Panc1 (cell line): ENCODE measurements around the gene SELENOW. TPM values are rescaled to one million over a fixed set of nuclear protein-coding genes. Genes with fewer than 3 reads are reported as not detected.
"Not testable (repeated sequence)": the region's sequence is repeated elsewhere in the genome, so short reads cannot be mapped to it uniquely, and the experiment has no call there.

Experiments used
- ATAC-seq: fragments of 200-7000 bp; cut with Tn5 transposase; 2 replicates; pipeline ENCODE4 v1.9.1; 2020; ENCODE audit warnings: mild to moderate bottlenecking, moderate library complexity
- BruUV-seq: library from RNA; stranded (reverse); fragments of 400-500 nt; replicated peaks from 2 replicates; lab custom pipeline; 2021; lab: Mats Ljungman, UMichigan
- CTCF ChIA-PET: fragments of 300-600 bp; sonication (Branson Sonifier 250); formaldehyde crosslinking; loops from one replicate; lab custom pipeline; 2022; ENCODE audit warnings: antibody characterized with exemption; lab: Charles Lee
- POLR2A ChIA-PET: fragments of 300-600 bp; sonication (Branson Sonifier 250); formaldehyde crosslinking; loops from one replicate; lab custom pipeline; 2022; ENCODE audit warnings: antibody characterized with exemption; lab: Charles Lee
- DNase-seq: peaks from one replicate; pipeline ENCODE4 v3.0.0-alpha.2; 2010; ENCODE audit warnings: low read depth, low spot score
- H3K27ac ChIP-seq: 2 replicates; pipeline ENCODE4 v1.5.1; 2011; ENCODE audit warnings: mild to moderate bottlenecking, low read length, inconsistent platforms
- H3K27me3 ChIP-seq: fragments of 200-500 bp; sonication (Bioruptor generic); 2 replicates; pipeline ENCODE4 v1.6.0; 2014; ENCODE audit warnings: low read length, inconsistent platforms; ENCODE audit not compliant: control insufficient read depth, insufficient read depth
- H3K36me3 ChIP-seq: fragments of 200-500 bp; sonication (Bioruptor generic); 2 replicates; pipeline ENCODE4 v1.5.1; 2014; ENCODE audit warnings: inconsistent platforms, mild to moderate bottlenecking, low read length, moderate library complexity; ENCODE audit not compliant: control insufficient read depth, insufficient read depth
- H3K4me1 ChIP-seq: 2 replicates; pipeline ENCODE4 v1.5.1; 2011; ENCODE audit warnings: inconsistent platforms, mild to moderate bottlenecking, low read length, moderate library complexity; ENCODE audit not compliant: control insufficient read depth, insufficient read depth
- H3K4me3 ChIP-seq, 2 experiments: 2 replicates each; pipeline ENCODE4 v1.5.1; 2011 to 2012; ENCODE audit warnings: low read depth in 2 of 2, low read length in 2 of 2, mild to moderate bottlenecking in 2 of 2, inconsistent platforms in 1 of 2, moderate library complexity in 1 of 2
- H3K9me3 ChIP-seq: fragments of 200-500 bp; sonication (Bioruptor generic); 2 replicates; pipeline ENCODE4 v1.5.1; 2014; ENCODE audit warnings: low read depth, mild to moderate bottlenecking, inconsistent platforms, low read length, moderate library complexity; ENCODE audit not compliant: control insufficient read depth, insufficient read depth
- POLR2AphosphoS5 ChIP-seq: IDR thresholded peaks from 2 replicates; pipeline ENCODE4 v1.6.1; 2012; ENCODE audit warnings: mild to moderate bottlenecking, low read depth, low read length, moderate library complexity
- REST ChIP-seq, 2 experiments: IDR thresholded peaks; 2 replicates each; pipeline ENCODE4 v1.6.1; 2011 to 2012; ENCODE audit warnings: low read depth in 2 of 2, control low read depth in 1 of 2, low read length in 1 of 2, mild to moderate bottlenecking in 1 of 2, moderate library complexity in 1 of 2; ENCODE audit not compliant: insufficient read depth in 1 of 2
- SIN3A ChIP-seq: IDR thresholded peaks from 2 replicates; pipeline ENCODE4 v1.6.1; 2012; ENCODE audit warnings: low read depth, mild to moderate bottlenecking, low read length, moderate library complexity, borderline replicate concordance; ENCODE audit not compliant: insufficient read depth
- TCF7L2 ChIP-seq: IDR thresholded peaks from 2 replicates; pipeline ENCODE4 v1.6.1; 2011; ENCODE audit warnings: mild to moderate bottlenecking, low read depth, low read length, inconsistent platforms
- in situ Hi-C: cut with HindIII; loops from 2 replicates; pipeline ENCODE4 v1.10.0; 2016; ENCODE audit warnings: low sequenced_read_pairs, low pct_unique_long_range_greater_than_20kb
- intact Hi-C: fragments of 100-400 bp; cut with micrococcal nuclease; formaldehyde crosslinking; loops from one replicate; pipeline ENCODE4 v1.10.0; 2022; ENCODE audit not compliant: unreplicated experiment
- total RNA-seq: library from RNA; stranded (reverse); gene quantifications from one replicate; pipeline ENCODE4 v1.2.1, GENCODE V29; 2021; ENCODE audit not compliant: unreplicated experiment
- TF ChIP-seq, protein P1 (sequence below): fragments of 450-650 bp; IDR thresholded peaks from 2 replicates; pipeline ENCODE4 v1.5.1; 2017; ENCODE audit warnings: mild to moderate bottlenecking

Gene SELENOW
- total RNA-seq, 1 experiment from 2014 or later, result 62.0 TPM

DNA sequence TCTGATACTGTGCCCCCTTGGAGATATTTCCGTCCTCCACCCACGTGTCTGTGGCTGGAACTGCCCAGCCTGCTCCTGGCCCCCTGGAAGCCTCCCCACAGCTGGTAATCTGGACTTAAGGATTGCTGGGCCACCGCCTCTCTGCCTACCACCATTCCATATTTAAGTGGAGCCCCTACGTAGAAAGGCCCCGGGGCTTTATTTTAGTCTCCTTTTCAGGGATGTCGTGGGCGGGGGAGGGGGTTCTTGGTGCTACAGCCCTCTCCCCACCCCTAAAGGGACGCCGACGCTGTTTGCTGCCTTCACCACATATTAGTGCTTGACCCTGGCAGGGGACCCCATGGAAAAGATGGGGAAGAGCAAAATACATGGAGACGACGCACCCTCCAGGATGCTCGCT lies 35.9 kb upstream of the SELENOW start:
- TF ChIP-seq SIN3A (no peak), REST (IDR thresholded peaks at IDR 0.05; ENCODE audit: insufficient read depth in 1 of 2, low read depth in 2 of 2, low read length in 1 of 2) (no peak), POLR2AphosphoS5 (no peak), TCF7L2 (no peak)
- TF ChIP-seq, protein P1, sequence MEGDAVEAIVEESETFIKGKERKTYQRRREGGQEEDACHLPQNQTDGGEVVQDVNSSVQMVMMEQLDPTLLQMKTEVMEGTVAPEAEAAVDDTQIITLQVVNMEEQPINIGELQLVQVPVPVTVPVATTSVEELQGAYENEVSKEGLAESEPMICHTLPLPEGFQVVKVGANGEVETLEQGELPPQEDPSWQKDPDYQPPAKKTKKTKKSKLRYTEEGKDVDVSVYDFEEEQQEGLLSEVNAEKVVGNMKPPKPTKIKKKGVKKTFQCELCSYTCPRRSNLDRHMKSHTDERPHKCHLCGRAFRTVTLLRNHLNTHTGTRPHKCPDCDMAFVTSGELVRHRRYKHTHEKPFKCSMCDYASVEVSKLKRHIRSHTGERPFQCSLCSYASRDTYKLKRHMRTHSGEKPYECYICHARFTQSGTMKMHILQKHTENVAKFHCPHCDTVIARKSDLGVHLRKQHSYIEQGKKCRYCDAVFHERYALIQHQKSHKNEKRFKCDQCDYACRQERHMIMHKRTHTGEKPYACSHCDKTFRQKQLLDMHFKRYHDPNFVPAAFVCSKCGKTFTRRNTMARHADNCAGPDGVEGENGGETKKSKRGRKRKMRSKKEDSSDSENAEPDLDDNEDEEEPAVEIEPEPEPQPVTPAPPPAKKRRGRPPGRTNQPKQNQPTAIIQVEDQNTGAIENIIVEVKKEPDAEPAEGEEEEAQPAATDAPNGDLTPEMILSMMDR, result no peak
- H3K9me3 ChIP-seq, result no peaks in the 10 kb centered on the region
- H3K27ac ChIP-seq, result peak overlapping the region; percentile 80
- H3K4me3 ChIP-seq, result peak overlapping the region in 1 of 2 experiments; percentile 41; a peak in 1 of 4 replicates
- CTCF ChIA-PET, result interaction anchor here (2.3 kb wide), 1 partner anchor 30 kb away, joined by 7 read pairs; the partner anchor contains the start of gene EHD2
- TSS peak; percentile 44 for BruUV-seq
- intact Hi-C loops, result no loop called here
- ATAC-seq (no peak), DNase-seq (no peak)
- H3K27me3 ChIP-seq, result no peaks in the 10 kb centered on the region
- in situ Hi-C loops, result no loop called here
- POLR2A ChIA-PET, result no interaction called here
- H3K4me1 ChIP-seq, result peaks cover 6% of the 10 kb centered on the region
- H3K36me3 ChIP-seq, result peaks cover 3% of the 10 kb centered on the region; the same call in 1 of the 2 replicates

- Histone ChIP-seq H3K36me3 (peaks cover 3% of the 10 kb centered on the region; the same call in 1 of the 2 replicates), H3K4me3 (peak within 1 kb of the TSS; percentile 64), H3K27me3 (no peaks in the 10 kb centered on the region), H3K9me3 (no peaks in the 10 kb centered on the region), H3K27ac (peak within 1 kb of the TSS; percentile 85), H3K4me1 (peaks cover 6% of the 10 kb centered on the region)
- TF ChIP-seq POLR2AphosphoS5, result peak; percentile 91
- TF ChIP-seq, protein P1, result no peak
- no peak for TF ChIP-seq REST (IDR thresholded peaks at IDR 0.05; ENCODE audit: insufficient read depth in 1 of 2, low read depth in 2 of 2, low read length in 1 of 2)
- 0 out of 2 replicates have a peak, but pooled peaks have one; percentile 62 for TF ChIP-seq SIN3A
- ChIA-PET POLR2A (no interaction called here), CTCF (no interaction called here)
- DNase-seq (peak; percentile 80), ATAC-seq (peak; percentile 84)
- intact Hi-C loops (no loop called here), in situ Hi-C loops (no loop called here)
- BruUV-seq, result no TSS peak
These were observed 33.2 kb upstream of the SELENOW start, which contains the start of gene NOP53 for GRCh38 chr19:47745010-47745901. Gene NOP53, plus strand, starts transcription at chr19:47745546. Its CDS starts 14 bp downstream, at chr19:47745560.

- TSS peak; percentile 79 for BruUV-seq
- Histone ChIP-seq H3K4me3 (peak overlapping the region; percentile 64), H3K27ac (peak overlapping the region; percentile 56)
- H3K9me3 ChIP-seq, H3K36me3 ChIP-seq, DNase-seq, ATAC-seq, POLR2A ChIA-PET, H3K4me1 ChIP-seq, in situ Hi-C loops, H3K27me3 ChIP-seq, intact Hi-C loops, CTCF ChIA-PET: not testable (repeated sequence)
These were observed 32.4 kb upstream of the SELENOW start for GRCh38 chr19:47746129-47746528.
